ENCODE data around the gene PREP. TPM values are rescaled to one million over a fixed set of nuclear protein-coding genes. Genes with fewer than 3 reads are reported as not detected.
"Not testable (repeated sequence)": the region's sequence is repeated elsewhere in the genome, so short reads cannot be mapped to it uniquely, and the experiment has no call there.

The PREP gene
- total RNA-seq (2014; rRNA removed; shearing (Covaris generic)): 10.5 and 12.2 TPM in 2 replicates

DNA sequence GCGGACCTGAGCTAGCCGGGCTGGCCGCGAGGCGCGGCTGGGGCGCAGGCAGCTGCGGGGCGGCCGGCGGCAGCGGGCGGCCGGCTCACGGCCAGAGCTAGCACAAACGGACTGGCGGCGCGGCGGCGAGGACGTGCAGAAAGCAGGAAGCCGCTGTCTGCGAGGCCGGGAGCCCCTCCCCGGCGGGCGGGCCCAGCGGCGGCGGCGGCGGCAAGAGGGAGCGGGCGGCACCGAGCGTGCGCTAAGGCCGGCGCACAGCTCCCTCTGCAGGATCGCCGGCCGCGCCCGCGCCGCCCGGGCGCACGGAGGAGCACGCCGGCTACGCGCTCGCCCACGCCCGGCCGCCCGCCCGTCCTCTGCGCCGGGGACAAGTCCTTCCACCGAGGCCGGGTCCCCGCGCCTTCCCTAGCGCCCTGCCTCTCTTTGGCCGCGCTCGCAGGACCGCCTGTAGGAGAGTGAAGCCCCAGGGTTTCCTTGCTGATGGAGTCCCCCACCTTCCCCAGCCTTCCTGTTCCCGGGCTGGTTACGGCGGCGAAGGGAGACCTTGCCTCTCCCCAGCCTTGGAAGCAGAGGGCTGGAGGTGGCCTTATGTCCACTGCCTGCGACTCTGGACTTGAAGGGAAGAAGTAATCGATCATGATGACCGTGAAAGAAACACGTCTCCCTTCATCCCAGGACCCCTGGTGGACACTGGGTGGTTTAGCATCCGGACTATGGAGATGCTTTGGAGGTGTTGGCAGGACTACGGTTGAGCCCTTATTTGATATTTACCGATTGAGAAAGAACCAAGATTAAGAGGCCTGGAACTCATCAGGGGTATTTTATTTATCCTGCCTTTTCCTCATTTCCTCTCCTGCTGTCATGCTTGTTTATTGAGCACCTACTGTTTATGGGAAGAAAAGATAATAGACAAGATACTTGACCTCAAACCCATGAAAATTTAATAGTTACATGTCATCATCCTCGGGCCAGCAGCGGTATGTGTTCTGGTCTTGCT, at the start of gene PREP:
Gene PREP (minus strand): TSS at position 144 of the 997 bp plus-strand sequence. CDS start 191 bp downstream, outside the sequence.
- DNase-seq (ENCODE audit: low spot score): peak; percentile 56

DNA sequence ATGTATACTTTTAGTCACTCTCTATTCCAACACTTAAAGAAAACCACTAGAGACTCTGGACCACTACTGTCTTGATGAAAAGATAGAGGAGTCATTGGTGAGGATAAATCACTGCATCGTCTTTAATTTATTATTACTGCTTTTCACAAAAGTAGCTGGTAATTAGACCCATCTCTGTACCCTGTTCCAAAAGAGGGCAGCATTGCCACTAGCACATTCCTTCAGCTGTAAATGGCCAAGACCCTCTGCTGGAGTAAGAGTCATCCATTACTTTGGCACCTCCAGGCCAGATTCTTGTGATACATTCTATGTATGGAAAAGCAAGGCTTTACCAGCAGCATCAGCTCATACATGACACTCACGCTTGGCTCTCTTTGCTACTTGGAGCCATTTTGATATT, 49.5 kb upstream of the PREP start:
- no peak for DNase-seq (ENCODE audit: low spot score)

DNA sequence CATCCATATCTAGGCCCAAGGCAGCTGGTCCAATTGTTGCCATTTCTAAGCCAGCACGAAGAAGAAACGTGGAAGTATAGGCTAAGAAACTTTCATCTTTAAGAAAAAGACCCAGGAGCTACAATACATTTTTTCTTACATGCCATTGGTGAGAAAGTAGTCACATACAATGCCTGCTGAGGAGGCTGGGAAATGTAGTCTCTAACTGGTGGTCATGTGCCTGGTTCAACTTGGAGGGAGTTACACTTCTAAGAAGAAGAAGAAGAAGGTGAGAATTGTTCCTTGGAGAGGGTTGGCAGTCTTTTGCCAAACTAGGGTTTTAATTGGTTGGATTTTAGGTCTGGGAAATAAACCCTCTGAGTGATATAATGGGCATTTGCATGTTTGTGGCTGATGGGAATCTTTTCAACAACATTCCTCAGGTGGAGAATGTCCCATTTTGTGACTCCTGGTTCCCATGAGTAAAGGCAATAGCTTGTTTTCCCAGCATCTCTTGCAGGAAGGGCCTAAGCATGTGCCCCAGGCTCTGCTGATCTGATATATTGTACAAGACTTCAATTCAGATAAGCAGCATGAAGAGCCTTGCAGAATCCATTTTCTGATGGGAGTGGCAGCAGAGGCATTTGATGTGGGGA, 47.0 kb upstream of the PREP start:
- DNase-seq (ENCODE audit: low spot score): no peak

DNA sequence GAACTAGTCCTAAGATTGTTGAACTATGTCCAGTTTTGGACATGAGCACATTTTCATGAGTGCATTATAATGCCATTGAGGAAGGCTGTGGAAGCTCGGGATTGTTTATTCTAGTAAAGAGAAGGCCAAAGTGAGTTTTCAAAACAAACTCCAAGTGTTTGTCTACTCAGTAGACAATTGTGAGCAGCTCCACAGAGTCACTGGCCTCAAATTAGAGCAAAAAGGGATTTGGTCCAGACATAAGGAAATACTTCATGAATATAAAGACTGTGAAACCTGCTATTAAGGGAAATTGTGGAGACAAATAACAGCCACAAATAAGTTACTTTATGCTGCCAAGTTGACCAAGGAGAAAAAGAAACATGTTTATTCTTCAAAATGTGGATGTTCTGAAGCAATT, 42.6 kb upstream of the PREP start:
- DNase-seq (ENCODE audit: low spot score): no peak

DNA sequence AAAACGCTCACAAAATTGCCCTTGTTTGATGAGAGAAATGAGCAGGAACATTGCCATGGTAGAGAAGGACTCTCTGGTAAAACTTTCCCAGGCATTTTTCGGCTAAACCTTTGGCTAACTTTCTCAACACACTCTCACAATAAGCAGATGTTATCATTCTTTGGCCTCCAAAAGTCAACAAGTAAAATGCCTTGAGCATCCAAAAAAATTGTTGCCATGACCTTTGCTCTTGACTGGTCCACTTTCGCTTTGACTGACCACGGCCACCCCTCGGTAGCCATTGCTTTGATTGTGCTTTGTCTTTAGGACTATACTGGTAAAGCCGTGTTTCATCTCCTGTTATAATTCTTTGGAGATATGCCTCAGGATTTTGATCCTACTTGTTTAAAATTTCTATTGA, 41.1 kb upstream of the PREP start:
- no peak for DNase-seq (ENCODE audit: low spot score)

DNA sequence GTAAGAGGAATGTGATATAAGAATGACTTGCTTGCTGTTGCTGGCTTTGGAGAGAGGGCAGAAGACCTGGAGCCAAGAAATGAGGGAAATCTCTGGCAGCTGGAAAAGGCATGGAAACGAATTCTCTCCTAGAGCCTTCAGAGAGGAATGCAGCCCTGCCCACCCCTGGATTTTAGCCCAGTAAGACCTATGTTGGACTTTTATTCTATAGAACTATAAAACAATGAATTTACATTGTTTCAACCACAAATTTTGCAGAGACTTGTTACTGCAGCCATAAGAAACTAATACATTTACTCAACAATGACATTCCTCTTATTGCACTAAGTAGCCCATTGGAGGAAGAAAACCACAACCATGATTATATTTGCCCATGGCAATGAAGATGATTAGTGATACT, 39.5 kb upstream of the PREP start:
- no peak for DNase-seq (ENCODE audit: low spot score)

DNA sequence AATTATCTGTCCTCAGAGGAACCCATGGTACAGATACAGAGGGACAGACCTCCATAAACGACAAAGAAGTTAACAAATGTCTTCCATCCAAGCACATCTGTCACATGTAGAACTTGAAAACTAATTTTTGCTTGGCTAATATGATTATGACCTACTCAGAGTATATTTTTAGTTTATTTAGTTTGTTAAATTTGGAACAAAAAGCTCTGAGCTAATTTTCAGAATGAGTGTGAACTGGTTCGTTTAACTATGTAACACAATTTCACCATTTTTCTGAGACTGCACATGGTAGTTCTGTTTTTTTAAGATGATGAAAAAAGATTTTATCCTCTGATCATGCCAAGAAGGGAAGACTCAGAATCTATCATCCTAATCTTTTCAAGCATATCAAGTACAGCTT, 34.4 kb upstream of the PREP start:
- no peak for DNase-seq (ENCODE audit: low spot score)

DNA sequence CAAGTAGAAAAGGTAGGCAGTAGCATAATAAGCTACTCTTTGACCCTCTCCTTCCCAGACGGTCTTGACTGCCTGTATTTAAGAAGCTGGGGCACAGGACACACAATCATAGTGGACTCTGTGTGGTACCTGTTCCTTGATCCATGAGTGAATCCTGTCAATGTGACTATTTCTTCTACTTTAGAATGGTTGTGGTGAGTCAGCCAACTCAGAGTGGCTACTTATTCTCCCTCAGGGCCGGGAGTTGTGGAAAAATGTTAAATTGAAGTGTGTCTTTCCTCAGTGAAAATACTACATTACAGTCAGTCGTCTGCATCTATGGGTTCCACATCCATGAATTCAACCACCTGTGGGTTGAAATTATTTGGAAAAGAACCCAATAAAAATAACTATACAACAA, 30.8 kb upstream of the PREP start:
- DNase-seq (ENCODE audit: low spot score): no peak

DNA sequence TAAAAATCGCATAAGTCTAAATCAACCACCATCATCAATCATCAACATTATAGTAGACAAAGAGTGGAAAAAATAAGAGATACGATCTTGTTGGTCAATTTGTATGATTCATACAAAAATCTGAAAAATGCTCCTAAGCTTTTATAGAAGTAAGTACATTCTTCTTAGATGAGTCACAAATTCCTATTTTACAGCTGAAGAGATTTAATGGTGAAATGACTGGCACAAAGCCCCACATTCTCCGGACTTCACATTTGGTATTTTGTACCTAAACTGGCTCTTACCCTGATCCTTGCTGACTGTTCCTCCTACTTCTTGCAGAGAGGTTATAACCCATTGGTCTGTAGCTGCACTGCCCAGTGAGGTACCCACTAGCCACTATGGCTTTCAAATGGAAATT, 29.9 kb upstream of the PREP start:
- peak; percentile 42 for DNase-seq (ENCODE audit: low spot score)

DNA sequence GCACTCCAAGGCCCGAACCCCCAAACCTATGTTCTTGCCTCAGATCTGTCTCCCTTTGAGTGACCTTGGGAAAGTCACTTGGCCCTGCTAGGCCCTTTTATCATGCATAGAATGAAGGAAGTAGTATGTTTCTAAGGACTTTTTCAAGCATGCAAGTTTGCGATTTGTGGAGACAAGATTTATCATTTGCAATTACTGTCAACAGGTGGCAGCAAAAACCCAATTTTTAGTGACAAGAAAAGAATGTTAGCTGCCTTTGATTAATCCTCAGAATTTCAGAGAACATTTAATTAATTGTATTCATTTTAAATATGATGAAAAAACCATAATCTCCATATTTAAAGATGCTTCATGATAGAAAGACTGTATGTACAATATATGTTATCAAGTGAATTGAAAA, 28.3 kb upstream of the PREP start:
- peak; percentile 17 for DNase-seq (ENCODE audit: low spot score)

DNA sequence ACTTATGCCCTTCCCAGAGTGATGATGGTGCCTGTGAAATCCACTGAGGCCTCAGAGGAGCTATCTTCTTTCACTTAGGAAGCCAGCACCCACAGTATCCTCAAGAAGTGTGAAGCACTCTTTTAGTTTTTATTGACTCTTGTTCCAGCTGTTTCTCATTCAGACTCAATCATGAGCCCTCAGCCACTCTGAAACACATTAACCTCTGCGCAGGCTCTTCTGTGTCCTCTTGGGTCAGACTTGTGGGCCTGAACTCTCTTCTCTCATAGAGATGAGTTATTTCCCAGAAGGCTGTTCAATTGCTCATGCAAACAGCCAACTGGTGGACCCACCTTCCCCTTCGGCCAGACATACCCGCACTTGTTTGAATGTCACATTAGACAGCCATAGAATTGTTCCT, 27.8 kb upstream of the PREP start:
- DNase-seq (ENCODE audit: low spot score): no peak

DNA sequence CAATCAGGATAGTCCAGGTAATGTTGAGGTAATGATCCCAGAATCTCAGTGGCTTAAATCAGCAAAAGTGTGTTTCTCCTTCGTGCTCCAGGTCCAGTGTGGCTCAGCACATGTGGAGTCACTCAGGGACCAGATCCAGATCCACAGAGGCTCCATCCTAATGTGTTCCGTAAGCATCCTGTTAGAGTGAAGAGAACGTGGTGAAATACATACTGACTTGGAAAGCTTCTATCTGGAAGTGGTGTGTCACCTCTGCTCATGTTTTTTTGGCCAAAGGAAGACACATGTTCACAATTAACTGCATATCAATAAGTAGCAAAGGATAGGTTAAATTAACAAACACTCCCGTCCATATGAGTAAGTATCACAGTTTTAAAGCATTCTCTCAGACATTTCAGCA, 26.8 kb upstream of the PREP start:
- no peak for DNase-seq (ENCODE audit: low spot score)

DNA sequence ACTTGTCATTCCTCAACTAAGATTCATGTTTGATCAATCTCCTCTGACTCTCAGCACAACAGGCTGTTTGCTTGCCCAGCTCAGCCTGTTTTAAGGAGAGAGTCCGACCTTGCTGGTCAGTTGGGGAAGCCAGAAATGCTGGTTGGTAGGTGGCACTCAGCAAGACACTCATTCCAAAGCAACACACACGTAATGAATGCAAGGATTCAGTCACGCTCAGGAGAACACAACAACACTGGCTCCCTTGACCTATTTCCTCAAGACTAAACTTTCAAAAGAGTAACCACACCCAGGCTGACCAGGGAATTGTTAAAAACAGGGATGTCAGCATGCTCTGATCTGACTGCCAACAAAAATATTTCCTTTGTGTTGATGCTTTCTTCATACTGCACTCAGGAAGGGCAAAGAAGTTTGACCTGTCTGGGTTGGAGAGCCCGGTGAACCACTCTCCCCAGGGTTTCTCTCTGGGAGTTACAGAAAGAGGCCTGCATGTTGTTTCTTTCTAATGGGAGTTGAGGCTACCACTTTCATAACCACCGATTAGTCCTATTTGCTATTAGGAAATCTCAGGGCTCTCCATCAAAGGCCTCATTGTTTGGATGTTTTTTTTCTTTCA, 25.6 kb upstream of the PREP start:
- DNase-seq (ENCODE audit: low spot score): peak; percentile 5

DNA sequence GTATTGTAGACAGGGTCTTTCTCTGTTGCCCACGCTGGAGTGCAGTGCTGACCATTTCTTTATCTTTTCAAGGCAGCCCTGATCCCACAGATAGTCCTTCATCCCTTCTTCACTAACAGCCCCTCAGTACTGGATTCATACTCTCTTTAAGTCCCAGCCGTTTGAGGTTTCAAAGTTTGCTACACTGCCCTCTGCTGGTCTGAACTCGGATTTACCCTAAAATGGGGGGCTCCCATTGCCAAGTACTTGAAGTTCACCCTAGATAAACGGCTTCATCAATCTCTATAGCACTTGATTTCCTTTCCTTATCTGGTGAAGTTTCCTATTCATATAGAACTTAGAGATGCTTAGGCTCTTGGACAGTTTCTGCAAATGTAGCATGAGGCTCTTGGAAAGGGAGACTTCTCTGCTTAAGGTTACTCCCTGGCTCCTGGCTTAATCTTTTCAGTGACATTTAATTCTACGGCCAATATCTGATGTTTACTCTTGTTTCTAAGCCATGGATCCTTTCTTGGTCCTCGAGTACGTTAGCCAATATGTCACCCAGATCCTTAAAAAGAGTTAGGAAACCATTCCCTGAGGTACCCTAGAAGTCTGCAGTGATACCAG, 21.4 kb upstream of the PREP start:
- no peak for DNase-seq (ENCODE audit: low spot score)

DNA sequence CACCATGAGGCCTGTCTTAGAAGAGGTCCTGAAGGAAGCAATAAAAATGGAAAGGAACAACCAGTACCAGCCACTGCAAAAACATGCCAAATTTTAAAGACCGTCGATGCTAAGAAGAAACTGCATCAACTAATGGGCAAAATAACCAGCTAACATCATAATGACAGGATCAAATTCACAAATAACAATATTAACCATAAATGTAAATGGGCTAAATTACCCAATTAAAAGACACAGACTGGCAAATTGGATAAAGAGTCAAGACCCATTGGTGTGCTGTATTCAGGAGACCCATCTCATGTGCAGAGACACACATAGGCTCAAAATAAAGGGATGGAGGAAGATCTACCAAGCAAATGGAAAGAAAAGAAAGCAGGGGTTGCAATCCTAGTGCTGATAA, 14.1 kb upstream of the PREP start:
- not testable (repeated sequence) for DNase-seq (ENCODE audit: low spot score)

DNA sequence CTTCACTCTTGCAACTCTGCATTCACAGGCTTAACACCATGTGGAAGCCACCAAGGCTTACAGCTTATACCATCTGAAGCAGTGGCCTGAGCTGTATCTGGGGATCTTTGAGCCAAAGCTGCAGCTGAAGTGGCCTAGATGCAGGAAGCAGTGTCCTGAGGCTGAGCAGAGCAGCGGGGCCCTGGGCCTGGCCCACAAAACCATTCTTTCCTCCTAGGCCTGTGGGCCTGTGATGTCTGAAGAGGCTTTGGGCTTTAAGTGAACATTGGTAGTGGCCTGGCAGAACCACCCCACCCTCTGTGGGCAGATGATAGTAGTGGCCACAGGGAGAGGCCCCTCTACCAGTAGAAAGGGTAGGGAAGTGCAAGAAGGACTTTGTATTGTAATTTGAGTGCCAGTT, 6.9 kb upstream of the PREP start:
- DNase-seq (ENCODE audit: low spot score): no peak

DNA sequence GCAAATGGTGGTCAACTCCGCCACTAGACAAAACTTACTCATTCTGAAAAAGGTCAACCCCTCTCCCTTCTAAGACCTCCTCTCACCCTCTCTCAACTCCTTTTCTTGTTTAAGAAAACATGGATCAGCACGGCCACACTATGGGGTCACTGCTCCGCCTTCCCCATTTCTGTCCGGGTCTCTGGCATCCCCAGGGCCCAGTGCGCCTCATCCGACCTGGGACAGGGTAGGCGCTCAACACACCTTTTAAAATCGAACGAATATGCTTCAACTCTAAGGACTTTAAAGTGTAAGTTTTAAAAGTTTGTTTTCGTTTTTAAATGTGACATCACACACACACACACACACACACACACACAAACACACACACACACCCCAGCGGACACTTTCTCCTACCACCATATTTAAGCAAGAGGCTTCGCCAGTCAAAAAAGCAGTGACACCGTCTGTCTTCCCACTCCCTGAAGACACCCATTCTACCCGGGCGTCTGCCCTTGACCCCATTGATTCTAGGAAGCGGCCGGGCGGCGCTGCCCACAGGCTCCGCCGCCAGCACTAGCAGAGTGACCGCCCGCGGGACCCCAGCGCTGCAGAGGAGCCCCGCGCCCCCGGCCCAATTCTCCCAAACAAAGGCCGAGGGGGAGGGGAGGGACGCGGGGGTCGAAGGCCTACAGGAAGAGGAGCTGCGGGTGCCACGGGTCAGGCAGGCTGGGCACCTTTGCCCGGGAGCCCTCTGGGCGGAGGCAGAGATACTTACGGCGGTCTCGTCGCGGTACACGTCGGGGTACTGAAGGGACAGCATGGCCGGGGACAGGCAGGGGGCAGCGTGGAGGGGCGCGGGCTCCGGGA, 568 bp downstream of the PREP start:
- no peak for DNase-seq (ENCODE audit: low spot score)

DNA sequence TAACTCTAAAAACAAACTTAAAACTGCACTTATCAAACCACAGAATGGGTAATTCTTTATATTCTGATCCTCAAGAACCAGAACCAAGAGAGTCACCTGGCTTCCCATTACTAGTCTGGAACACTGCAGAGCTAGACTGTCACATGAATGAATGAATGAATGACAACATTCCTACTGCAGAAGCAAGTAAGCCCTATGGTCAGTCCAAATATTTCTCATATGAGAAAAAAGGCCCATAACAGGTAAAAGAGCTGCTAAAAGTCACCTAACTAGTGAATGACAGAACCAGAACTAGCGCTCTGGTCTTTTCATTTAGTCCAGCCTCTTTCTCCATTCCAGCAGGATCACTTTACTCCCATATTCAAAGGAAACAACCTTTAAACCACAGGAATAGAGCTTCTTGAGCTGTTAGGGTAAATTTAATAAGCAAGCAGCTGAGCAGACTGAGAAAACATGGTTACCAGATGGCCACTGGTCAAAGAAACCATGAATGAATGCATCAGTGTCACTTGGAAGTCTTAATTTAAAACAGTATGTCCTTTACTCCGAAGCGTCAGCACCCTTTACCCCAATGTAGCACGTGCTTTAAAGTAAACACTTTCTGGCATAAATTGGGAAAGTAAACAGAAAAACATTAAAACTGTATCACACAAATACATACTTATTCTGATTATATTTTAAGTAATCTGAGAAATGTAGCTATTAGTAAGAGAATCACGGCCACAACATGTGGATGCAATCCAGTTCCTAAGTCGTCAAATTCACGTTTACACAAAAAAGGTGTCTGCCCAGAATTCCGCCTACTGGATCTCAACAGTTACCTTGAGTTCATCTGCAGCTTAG, 1.4 kb downstream of the PREP start:
- no peak for DNase-seq (ENCODE audit: low spot score)

DNA sequence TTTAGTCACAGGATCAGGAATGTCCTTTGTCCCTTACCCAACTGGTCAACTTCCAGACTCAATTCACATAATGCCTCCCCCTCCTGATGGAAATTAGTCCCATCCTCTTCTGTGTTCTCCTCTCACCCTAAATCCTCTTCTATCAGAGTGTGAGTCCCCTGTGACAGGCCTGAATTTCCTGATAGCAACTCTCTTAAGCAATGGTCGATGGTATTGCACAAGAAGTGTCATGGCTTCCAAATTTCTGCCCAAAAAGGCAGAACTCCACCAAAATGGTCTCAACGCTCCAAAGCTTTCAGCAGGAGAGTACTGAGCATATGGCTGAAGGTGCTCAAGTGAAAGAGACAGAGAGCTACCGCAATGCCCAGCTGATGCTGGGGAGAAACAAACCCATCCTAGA, 2.4 kb downstream of the PREP start:
- DNase-seq (ENCODE audit: low spot score): no peak

DNA sequence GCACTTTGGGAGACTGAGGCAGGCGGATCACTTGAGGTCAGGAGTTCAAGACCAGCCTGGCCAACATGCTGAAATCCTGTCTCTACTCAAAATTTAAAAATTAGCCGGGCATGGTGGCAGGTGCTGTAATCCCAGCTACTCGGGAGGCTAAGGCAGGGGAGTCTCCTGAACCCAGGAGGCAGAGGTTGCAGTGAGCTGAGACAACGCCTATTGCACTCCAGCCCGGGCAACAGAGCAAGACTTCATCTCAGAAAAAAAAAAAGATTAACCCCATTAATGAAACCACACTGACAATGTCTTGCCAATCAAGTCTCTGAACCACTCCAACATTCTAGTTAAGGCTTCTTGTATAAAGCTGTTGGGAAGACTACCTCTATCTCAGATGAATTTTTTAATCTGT, 4.0 kb downstream of the PREP start:
- DNase-seq (ENCODE audit: low spot score): no peak

All from H4 (cell line).